Lower leg skin (tissue), 4 donors: Measurements from ENCODE around the gene PHACTR2. TPM values are rescaled to one million over a fixed set of nuclear protein-coding genes. Genes with fewer than 3 reads are reported as not detected.
"Not testable (repeated sequence)": the region's sequence is repeated elsewhere in the genome, so short reads cannot be mapped to it uniquely, and the experiment has no call there.

Experiments used
- DNase-seq, 2 donors: peaks; one replicate each; pipeline ENCODE4 v3.0.0-alpha.2; 2019; ENCODE audit warnings: low spot score in 2 of 2
- H3K4me3 ChIP-seq: fragments of 200-600 bp; sonication (generic); 2 replicates; pipeline ENCODE4 v1.5.1; 2017; ENCODE audit warnings: mild to moderate bottlenecking, low read depth; ENCODE audit not compliant: poor library complexity, severe bottlenecking
- POLR2A ChIP-seq, 2 donors: fragments of 450-650 bp; IDR thresholded peaks; one replicate each; pipeline ENCODE4 v1.6.1; 2016 to 2017; ENCODE audit warnings: antibody characterized with exemption in 2 of 2, mild to moderate bottlenecking in 1 of 2, moderate library complexity in 1 of 2
- WGBS, 2 donors: methylation state at CpG; one replicate each; pipeline ENCODE4 v1.1.5; 2018; 5-methylcytosine and 5-hydroxymethylcytosine counted together
- intact Hi-C: fragments of 100-400 bp; cut with DNase I; formaldehyde crosslinking; loops from one replicate; pipeline ENCODE4 v1.15.0; 2023; ENCODE audit warnings: low total_unique reads
- total RNA-seq, 4 donors: library from RNA; depleted of rRNA; stranded (reverse); fragments of >200 nt; gene quantifications; one replicate each; pipeline ENCODE4 v1.1.0, GENCODE V29; 2016
- TF ChIP-seq, protein P1 (sequence below), 3 donors: fragments of 450-650 bp; IDR thresholded peaks; one replicate each; pipeline ENCODE4 v1.5.1; 2016; ENCODE audit warnings: antibody characterized with exemption in 3 of 3, mild to moderate bottlenecking in 3 of 3, moderate library complexity in 2 of 3

PHACTR2 gene
- total RNA-seq, 4 donors from 2014 or later, result 9.4 to 24.5 (median 15.2) TPM

DNA sequence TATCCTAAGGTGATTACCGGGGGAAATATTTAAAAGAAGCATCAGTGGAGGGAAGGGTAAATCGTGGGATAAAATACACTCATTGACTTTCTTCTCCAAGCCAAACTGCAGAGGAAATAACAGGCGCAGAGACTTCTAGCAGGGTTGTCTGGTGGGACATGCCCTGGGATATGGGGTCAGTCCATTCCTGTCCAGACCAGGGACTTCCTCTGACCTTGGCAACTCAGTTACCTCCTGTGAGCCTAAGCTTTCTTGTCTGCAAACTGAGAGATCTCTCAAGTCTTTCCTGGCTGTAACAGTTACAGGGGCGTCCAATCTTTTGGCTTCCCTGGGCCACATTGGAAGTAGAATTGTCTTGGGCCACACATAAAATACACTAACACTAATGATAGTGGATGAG lies 21.7 kb upstream of the PHACTR2 start:
- intact Hi-C loops, result no loop called here
- 83 to 84% methylated on average over 4 of the region's 4 CpGs for WGBS, 2 donors
- H3K4me3 ChIP-seq, result no peak overlapping the region
- TF ChIP-seq POLR2A (IDR thresholded peaks at IDR 0.05), result no peak
- TF ChIP-seq, protein P1, sequence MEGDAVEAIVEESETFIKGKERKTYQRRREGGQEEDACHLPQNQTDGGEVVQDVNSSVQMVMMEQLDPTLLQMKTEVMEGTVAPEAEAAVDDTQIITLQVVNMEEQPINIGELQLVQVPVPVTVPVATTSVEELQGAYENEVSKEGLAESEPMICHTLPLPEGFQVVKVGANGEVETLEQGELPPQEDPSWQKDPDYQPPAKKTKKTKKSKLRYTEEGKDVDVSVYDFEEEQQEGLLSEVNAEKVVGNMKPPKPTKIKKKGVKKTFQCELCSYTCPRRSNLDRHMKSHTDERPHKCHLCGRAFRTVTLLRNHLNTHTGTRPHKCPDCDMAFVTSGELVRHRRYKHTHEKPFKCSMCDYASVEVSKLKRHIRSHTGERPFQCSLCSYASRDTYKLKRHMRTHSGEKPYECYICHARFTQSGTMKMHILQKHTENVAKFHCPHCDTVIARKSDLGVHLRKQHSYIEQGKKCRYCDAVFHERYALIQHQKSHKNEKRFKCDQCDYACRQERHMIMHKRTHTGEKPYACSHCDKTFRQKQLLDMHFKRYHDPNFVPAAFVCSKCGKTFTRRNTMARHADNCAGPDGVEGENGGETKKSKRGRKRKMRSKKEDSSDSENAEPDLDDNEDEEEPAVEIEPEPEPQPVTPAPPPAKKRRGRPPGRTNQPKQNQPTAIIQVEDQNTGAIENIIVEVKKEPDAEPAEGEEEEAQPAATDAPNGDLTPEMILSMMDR (IDR thresholded peaks at IDR 0.05), result no peak
- DNase-seq, result no peak

- intact Hi-C loops, result no loop called here
- 78 to 90% methylated on average over 2 of the region's 2 CpGs for WGBS, 2 donors
Measured at GRCh38 chr6:143657809-143658208, 20.0 kb upstream of the PHACTR2 start.

DNA sequence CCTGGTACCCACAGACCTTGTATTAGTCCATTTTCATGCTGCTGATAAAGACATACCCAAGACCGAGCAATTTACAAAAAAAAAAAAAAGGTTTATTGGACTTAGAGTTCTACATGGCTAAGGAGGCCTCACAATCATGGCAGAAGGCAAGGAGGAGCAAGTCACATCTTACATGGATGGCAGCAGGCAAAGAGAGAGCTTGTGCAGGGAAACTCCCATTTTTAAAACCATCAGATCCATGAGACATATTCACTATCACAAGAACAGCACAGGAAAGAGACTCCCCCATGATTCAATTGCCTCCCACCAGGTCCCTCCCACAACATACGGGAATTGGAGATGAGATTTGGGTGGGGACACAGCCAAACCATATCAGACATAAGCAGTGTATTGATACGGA lies 17.6 kb upstream of the PHACTR2 start:
- H3K4me3 ChIP-seq, intact Hi-C loops, DNase-seq: not testable (repeated sequence)
- WGBS, 2 donors, result 92 to 97% methylated on average over 3 of the region's 3 CpGs

More at GRCh38 chr6:143657809-143658208, 20.0 kb upstream of the PHACTR2 start:
- H3K4me3 ChIP-seq, result no peak overlapping the region
- no peak for DNase-seq
- TF ChIP-seq POLR2A (IDR thresholded peaks at IDR 0.05), result no peak
- TF ChIP-seq, protein P1 (IDR thresholded peaks at IDR 0.05), result no peak

- H3K4me3 ChIP-seq, result no peak overlapping the region
- no peak for TF ChIP-seq POLR2A (IDR thresholded peaks at IDR 0.05)
- TF ChIP-seq, protein P1 (IDR thresholded peaks at IDR 0.05), result no peak
- intact Hi-C loops, result no loop called here
- no peak for DNase-seq
Measured at GRCh38 chr6:143664171-143664570, 13.6 kb upstream of the PHACTR2 start.

DNA sequence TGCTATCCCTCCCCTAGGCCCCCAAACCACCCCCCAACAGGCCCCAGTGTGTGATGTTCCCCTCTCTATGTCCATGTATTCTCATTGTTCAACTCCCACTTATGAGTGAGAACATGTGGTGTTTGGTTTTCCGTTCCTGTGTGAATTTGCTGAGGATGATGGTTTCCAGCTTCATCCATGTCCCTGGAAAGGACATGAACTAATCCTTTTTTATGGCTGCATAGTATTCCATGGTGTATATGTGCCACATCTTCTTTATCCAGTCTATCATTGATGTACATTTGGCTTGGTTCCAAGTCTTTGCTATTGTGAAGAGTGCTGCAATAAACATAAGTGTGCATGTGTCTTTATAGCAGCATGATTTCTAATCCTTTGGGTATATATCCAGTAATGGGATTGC lies 11.8 kb upstream of the PHACTR2 start:
- DNase-seq, intact Hi-C loops, H3K4me3 ChIP-seq: not testable (repeated sequence)
- 96 to 100% methylated on average over 1 of the region's 1 CpG for WGBS, 2 donors

- DNase-seq, H3K4me3 ChIP-seq, intact Hi-C loops: not testable (repeated sequence)
- 93 to 96% methylated on average over 1 of the region's 1 CpG for WGBS, 2 donors
Measured at GRCh38 chr6:143669483-143669882, 8.3 kb upstream of the PHACTR2 start.

DNA sequence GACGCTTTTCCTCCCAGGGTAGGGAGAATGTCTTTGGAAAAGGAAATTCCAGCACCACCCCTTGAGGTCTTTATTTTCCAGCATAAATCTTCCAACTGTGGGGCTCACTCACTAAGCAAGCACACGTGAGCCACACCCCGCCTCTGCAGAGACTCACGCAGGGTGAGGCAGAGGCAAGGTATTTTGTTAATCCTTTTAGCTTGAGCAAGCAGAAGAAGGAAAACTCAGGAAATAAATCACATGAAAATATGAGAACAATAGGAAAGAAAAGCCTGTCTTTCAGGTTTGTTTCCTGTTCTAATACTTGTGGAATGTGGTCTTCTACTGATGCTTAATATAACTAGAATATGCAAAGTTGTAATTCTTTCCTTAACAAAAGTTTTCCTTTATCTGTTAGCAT lies 4.1 kb upstream of the PHACTR2 start:
- H3K4me3 ChIP-seq, result no peak overlapping the region
- intact Hi-C loops, result no loop called here
- DNase-seq, result no peak
- no peak for TF ChIP-seq POLR2A (IDR thresholded peaks at IDR 0.05)
- TF ChIP-seq, protein P1 (IDR thresholded peaks at IDR 0.05), result no peak
- WGBS, 2 donors, result 25 to 28% methylated on average over 4 of the region's 4 CpGs
